H9 (cell line): ENCODE results near the gene DDX39A. TPM values are rescaled to one million over a fixed set of nuclear protein-coding genes. Genes with fewer than 3 reads are reported as not detected.

Experiments
- DNase-seq: peaks from one replicate; pipeline ENCODE4 v3.0.0-alpha.2; 2017
- H2AFZ ChIP-seq: one replicate; pipeline ENCODE4 v1.6.1; 2013; ENCODE audit warnings: mild to moderate bottlenecking, low read length, control low read depth, moderate library complexity
- H2AK5ac ChIP-seq: 2 replicates; pipeline ENCODE4 v1.6.1; 2013; ENCODE audit warnings: low read length, control low read depth, mixed read lengths; ENCODE audit not compliant: insufficient read length
- H2BK120ac ChIP-seq: one replicate; pipeline ENCODE4 v1.6.1; 2013; ENCODE audit warnings: low read depth, mild to moderate bottlenecking, low read length, control low read depth, inconsistent platforms; ENCODE audit not compliant: poor library complexity, severe bottlenecking
- H2BK12ac ChIP-seq: 2 replicates; pipeline ENCODE4 v1.6.1; 2013; ENCODE audit warnings: low read length, control low read depth, mixed read lengths, low read depth; ENCODE audit not compliant: insufficient read length
- H2BK15ac ChIP-seq: 2 replicates; pipeline ENCODE4 v1.6.1; 2013; ENCODE audit warnings: low read depth, low read length, control low read depth
- H2BK20ac ChIP-seq: one replicate; pipeline ENCODE4 v1.6.1; 2013; ENCODE audit warnings: low read depth, mild to moderate bottlenecking, low read length, control low read depth, inconsistent platforms; ENCODE audit not compliant: poor library complexity, severe bottlenecking
- H2BK5ac ChIP-seq: 2 replicates; pipeline ENCODE4 v1.6.1; 2013; ENCODE audit warnings: low read length, control low read depth, mixed read lengths; ENCODE audit not compliant: insufficient read length
- H3K14ac ChIP-seq: 2 replicates; pipeline ENCODE4 v1.6.1; 2013; ENCODE audit warnings: low read length, control low read depth; ENCODE audit not compliant: insufficient read depth
- H3K18ac ChIP-seq: 2 replicates; pipeline ENCODE4 v1.6.1; 2013; ENCODE audit warnings: low read depth, mild to moderate bottlenecking, mixed read lengths, low read length, control low read depth; ENCODE audit not compliant: insufficient read length
- H3K23ac ChIP-seq: 2 replicates; pipeline ENCODE4 v1.6.1; 2013; ENCODE audit warnings: low read length, control low read depth, mixed read lengths, low read depth; ENCODE audit not compliant: insufficient read length
- H3K23me2 ChIP-seq: 2 replicates; pipeline ENCODE4 v1.6.1; 2013; ENCODE audit warnings: low read depth, mild to moderate bottlenecking, mixed read lengths, low read length, control low read depth; ENCODE audit not compliant: insufficient read length, poor library complexity, severe bottlenecking
- H3K27ac ChIP-seq: 2 replicates; pipeline ENCODE4 v1.5.1; 2013; ENCODE audit warnings: low read length, control low read depth, mixed read lengths, low read depth; ENCODE audit not compliant: insufficient read length
- H3K27me3 ChIP-seq: 2 replicates; pipeline ENCODE4 v1.6.1; 2013; ENCODE audit warnings: low read length, control low read depth, inconsistent platforms; ENCODE audit not compliant: insufficient read depth
- H3K4ac ChIP-seq: 2 replicates; pipeline ENCODE4 v1.6.1; 2013; ENCODE audit warnings: low read depth, mild to moderate bottlenecking, control low read depth, inconsistent platforms, low read length, moderate library complexity
- H3K4me1 ChIP-seq: 2 replicates; pipeline ENCODE4 v1.6.1; 2013; ENCODE audit warnings: low read length, control low read depth, inconsistent platforms; ENCODE audit not compliant: insufficient read depth
- H3K4me2 ChIP-seq: 2 replicates; pipeline ENCODE4 v1.6.1; 2013; ENCODE audit warnings: low read length, control low read depth, mixed read lengths; ENCODE audit not compliant: insufficient read length, insufficient read depth
- H3K56ac ChIP-seq: 2 replicates; pipeline ENCODE4 v1.6.1; 2013; ENCODE audit warnings: low read depth, mild to moderate bottlenecking, mixed read lengths, low read length, control low read depth; ENCODE audit not compliant: insufficient read length
- H3K79me1 ChIP-seq: 2 replicates; pipeline ENCODE4 v1.6.1; 2013; ENCODE audit warnings: low read depth, mild to moderate bottlenecking, moderate library complexity, low read length, control low read depth, inconsistent platforms; ENCODE audit not compliant: insufficient read depth, poor library complexity, severe bottlenecking
- H3K79me2 ChIP-seq: 2 replicates; pipeline ENCODE4 v1.6.1; 2013; ENCODE audit warnings: low read length, control low read depth, inconsistent platforms; ENCODE audit not compliant: insufficient read depth
- H3K9ac ChIP-seq: 2 replicates; pipeline ENCODE4 v1.6.1; 2013; ENCODE audit warnings: low read length, control low read depth, mixed read lengths; ENCODE audit not compliant: insufficient read length; ENCODE audit errors: extremely low read depth
- H3K9me3 ChIP-seq: one replicate; pipeline ENCODE4 v1.6.1; 2013; ENCODE audit warnings: low read depth, low read length, inconsistent platforms; ENCODE audit not compliant: control insufficient read depth
- H3T11ph ChIP-seq: one replicate; pipeline ENCODE4 v1.6.1; 2013; ENCODE audit warnings: mild to moderate bottlenecking, low read length, control low read depth, inconsistent platforms
- H4K20me1 ChIP-seq: one replicate; pipeline ENCODE4 v1.6.1; 2013; ENCODE audit not compliant: control insufficient read depth, insufficient read length, insufficient read depth
- H4K5ac ChIP-seq: 2 replicates; pipeline ENCODE4 v1.6.1; 2013; ENCODE audit warnings: low read depth, mild to moderate bottlenecking, mixed read lengths, low read length, control low read depth; ENCODE audit not compliant: insufficient read length
- H4K8ac ChIP-seq: replicated peaks from 2 replicates; pipeline ENCODE4 v1.6.1; 2013; ENCODE audit warnings: low read length, control low read depth, mixed read lengths, low read depth; ENCODE audit not compliant: insufficient read length
- H4K91ac ChIP-seq: 2 replicates; pipeline ENCODE4 v1.6.1; 2013; ENCODE audit warnings: low read depth, mild to moderate bottlenecking, moderate library complexity, mixed read lengths, low read length, control low read depth; ENCODE audit not compliant: insufficient read length
- H3K27ac Mint-ChIP-seq, 3 experiments: 2 replicates in 2 of 3; 3 replicates in 1 of 3; pipeline ENCODE4 v1.8.0; 2020 to 2021; ENCODE audit warnings: mixed read lengths in 3 of 3, mild to moderate bottlenecking in 1 of 3, moderate library complexity in 1 of 3
- H3K27me3 Mint-ChIP-seq: 2 replicates; pipeline ENCODE4 v1.8.0; 2021; ENCODE audit warnings: low read depth, mild to moderate bottlenecking, moderate library complexity, mixed read lengths
- H3K36me3 Mint-ChIP-seq, 3 experiments: 2 replicates in 2 of 3; 3 replicates in 1 of 3; pipeline ENCODE4 v1.8.0; 2020 to 2021; ENCODE audit warnings: low read depth in 3 of 3, mixed read lengths in 3 of 3; ENCODE audit not compliant: insufficient read depth in 1 of 3
- H3K4me1 Mint-ChIP-seq, 2 experiments: 2 replicates each; pipeline ENCODE4 v1.8.0; 2020; ENCODE audit warnings: mixed read lengths in 2 of 2
- H3K4me3 Mint-ChIP-seq, 2 experiments: 2 replicates in 1 of 2; 3 replicates in 1 of 2; pipeline ENCODE4 v1.8.0; 2020 to 2021; ENCODE audit warnings: mild to moderate bottlenecking in 2 of 2, mixed read lengths in 2 of 2, moderate library complexity in 1 of 2
- H3K9me3 Mint-ChIP-seq, 2 experiments: 2 replicates in 1 of 2; 3 replicates in 1 of 2; pipeline ENCODE4 v1.8.0; 2020; ENCODE audit warnings: mild to moderate bottlenecking in 2 of 2, mixed read lengths in 2 of 2, moderate library complexity in 1 of 2
- WGBS: extraction: QIAGEN DNeasy Blood & Tissue Kit; methylation state at CpG from one replicate; pipeline ENCODE4 v1.1.7; 2013; ENCODE audit warnings: missing lambda C conversion rate, low lambda C conversion rate, mixed read lengths; ENCODE audit not compliant: insufficient read length; ENCODE audit errors: extremely low coverage; 5-methylcytosine and 5-hydroxymethylcytosine counted together
- total RNA-seq: library from RNA; stranded (reverse); gene quantifications from 2 replicates; pipeline ENCODE4 v1.2.1, GENCODE V29; 2021
- TF ChIP-seq, protein P1 (sequence below): fragments of 200-600 bp; sonication (generic); conservative IDR thresholded peaks from 3 replicates; pipeline ENCODE4 v1.8.0; 2021; ENCODE audit warnings: antibody characterized with exemption, mild to moderate bottlenecking

The DDX39A gene
- total RNA-seq, 1 experiment from 2014 or later = 137 TPM

DNA sequence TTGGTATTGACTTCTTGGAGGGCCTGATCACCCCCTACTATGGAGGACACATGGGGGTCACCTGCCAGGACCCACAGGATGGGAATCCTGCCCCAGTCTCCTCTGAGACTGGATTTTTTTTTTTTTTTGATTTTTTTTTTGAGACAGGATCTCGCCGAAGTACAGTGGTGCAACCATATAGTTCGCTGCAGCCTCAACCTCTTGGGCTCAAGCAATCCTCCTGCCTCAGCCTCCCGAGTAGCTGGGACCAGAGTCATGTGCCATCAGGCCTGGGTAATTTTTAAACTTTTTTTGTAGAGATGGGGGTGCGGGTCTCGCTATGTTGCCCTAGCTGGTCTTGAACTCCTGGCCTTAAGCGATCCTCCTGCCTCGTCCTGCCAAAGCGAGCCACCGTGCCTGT is 52.1 kb downstream of the DDX39A start:
- H3K4me2 ChIP-seq = no peak overlapping the region
- WGBS = no CpG with 5 or more reads among the region's 10 CpGs
- H2AFZ ChIP-seq = peak overlapping the region; percentile 74
- H4K5ac ChIP-seq = no peak overlapping the region
- H2BK12ac ChIP-seq = no peak overlapping the region
- H3K14ac ChIP-seq = no peak overlapping the region
- 0 out of 2 replicates have a peak, but pooled peaks cover 2% of the 10 kb centered on the region for H3K4me1 ChIP-seq
- H2BK5ac ChIP-seq = no peak overlapping the region
- H3K79me2 ChIP-seq = no peaks in the 10 kb centered on the region
- no peak overlapping the region for H2BK120ac ChIP-seq
- H3K9ac ChIP-seq = no peak overlapping the region
- H3K4me1 Mint-ChIP-seq = peaks cover 16 to 26% of the 10 kb centered on the region in 2 experiments
- H2BK15ac ChIP-seq = no peak overlapping the region
- H3K9me3 ChIP-seq = no peaks in the 10 kb centered on the region
- H3K27ac ChIP-seq = no peak overlapping the region
- no peak overlapping the region for H4K91ac ChIP-seq
- H3T11ph ChIP-seq = no peak overlapping the region
- no peak overlapping the region for H2BK20ac ChIP-seq
- peaks cover 4% of the 10 kb centered on the region for H3K23me2 ChIP-seq
- DNase-seq = no peak
- no peak overlapping the region for H3K4me3 Mint-ChIP-seq
- no peak overlapping the region for H3K23ac ChIP-seq
- no peaks in the 10 kb centered on the region for H3K27me3 ChIP-seq
- no peak overlapping the region for H3K18ac ChIP-seq
- no peak overlapping the region for H2AK5ac ChIP-seq
- no peaks in the 10 kb centered on the region for H3K36me3 Mint-ChIP-seq
- no peaks in the 10 kb centered on the region for H4K20me1 ChIP-seq
- TF ChIP-seq, protein P1, sequence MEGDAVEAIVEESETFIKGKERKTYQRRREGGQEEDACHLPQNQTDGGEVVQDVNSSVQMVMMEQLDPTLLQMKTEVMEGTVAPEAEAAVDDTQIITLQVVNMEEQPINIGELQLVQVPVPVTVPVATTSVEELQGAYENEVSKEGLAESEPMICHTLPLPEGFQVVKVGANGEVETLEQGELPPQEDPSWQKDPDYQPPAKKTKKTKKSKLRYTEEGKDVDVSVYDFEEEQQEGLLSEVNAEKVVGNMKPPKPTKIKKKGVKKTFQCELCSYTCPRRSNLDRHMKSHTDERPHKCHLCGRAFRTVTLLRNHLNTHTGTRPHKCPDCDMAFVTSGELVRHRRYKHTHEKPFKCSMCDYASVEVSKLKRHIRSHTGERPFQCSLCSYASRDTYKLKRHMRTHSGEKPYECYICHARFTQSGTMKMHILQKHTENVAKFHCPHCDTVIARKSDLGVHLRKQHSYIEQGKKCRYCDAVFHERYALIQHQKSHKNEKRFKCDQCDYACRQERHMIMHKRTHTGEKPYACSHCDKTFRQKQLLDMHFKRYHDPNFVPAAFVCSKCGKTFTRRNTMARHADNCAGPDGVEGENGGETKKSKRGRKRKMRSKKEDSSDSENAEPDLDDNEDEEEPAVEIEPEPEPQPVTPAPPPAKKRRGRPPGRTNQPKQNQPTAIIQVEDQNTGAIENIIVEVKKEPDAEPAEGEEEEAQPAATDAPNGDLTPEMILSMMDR = no peak
- no peaks in the 10 kb centered on the region; the same call in 1 of the 2 replicates for H3K27me3 Mint-ChIP-seq
- H3K56ac ChIP-seq = no peak overlapping the region
- peaks cover 0 to 3% of the 10 kb centered on the region in 2 experiments; a peak in 1 of 5 replicates for H3K9me3 Mint-ChIP-seq
- no peak overlapping the region for H4K8ac ChIP-seq
- H3K79me1 ChIP-seq = no peaks in the 10 kb centered on the region
- H3K27ac Mint-ChIP-seq = no peak overlapping the region; a peak in 1 of 7 replicates
- H3K4ac ChIP-seq = no peak overlapping the region
